Kasumi-1 (cell line): ENCODE measurements around the gene FPGS.
A peak's percentile ranks its signal among the peaks of the same experiment; 100 is the strongest.

Source experiments
- DNase-seq, 2 experiments: peaks; one replicate each; lab custom pipeline; 2025; lab: John Stamatoyannopoulos, UW

Gene FPGS

DNA sequence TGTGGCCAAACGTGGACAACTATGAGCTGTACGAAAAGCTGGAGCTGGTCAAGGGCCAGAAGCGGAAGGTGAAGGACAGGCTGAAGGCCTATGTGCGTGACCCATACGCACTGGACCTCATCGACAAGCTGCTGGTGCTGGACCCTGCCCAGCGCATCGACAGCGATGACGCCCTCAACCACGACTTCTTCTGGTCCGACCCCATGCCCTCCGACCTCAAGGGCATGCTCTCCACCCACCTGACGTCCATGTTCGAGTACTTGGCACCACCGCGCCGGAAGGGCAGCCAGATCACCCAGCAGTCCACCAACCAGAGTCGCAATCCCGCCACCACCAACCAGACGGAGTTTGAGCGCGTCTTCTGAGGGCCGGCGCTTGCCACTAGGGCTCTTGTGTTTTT is 13.5 kb upstream of the FPGS start:
- DNase-seq, result no peak

DNA sequence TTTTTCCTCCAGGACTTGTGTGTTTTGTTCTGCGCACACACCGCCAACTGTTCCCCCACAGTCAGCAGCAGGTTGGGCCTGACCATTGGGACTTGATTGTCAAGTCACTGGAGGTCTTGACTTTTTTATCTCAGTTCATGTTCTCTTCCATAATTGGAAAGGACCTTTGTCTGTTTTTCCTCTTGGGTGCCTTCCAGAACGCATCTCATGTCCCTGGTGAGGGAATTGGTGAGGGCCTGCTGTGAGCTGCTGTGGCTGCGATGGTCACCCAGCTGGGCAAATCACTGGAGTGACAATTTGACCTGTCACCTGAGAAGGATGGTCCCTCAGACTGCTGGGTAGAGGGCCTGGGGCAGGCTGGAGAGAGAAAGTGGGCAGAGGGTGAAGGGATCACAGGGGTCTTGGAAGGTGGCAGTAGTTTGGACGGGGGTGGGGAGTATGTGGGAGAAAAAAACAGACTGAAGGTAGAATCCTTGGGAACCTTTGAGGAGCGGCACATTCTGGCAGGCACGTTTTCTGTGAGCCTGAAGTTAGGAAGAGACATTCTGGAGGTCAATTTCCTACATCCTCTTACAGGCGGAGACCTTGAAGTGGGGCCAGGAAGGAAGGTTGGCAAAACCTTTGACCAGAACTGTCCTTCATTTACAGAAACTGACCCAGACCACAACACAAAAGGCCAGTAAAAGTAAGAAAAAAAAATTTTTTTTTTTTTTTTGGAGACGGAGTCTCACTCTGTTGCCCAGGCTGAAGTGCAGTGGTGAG is 12.4 kb upstream of the FPGS start:
- no peak for DNase-seq

DNA sequence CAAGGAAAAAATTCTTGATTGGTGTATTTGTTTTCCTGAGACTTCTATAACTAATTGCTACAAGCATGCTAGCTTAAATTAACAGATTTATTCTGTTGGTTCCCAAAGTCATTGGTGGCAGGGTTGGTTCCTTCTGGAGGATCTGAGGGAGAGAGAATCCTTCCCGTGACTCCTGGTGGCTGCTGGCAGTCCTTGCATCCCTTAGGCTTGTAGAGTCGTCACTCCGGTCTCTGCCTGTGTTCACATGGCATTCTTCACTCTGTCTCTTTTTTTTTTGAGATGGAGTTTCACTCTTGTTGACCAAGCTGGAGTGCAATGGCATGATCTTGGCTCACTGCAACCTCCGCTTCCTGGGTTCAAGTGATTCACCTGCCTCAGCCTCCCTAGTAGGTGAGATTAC is 11.6 kb upstream of the FPGS start:
- DNase-seq, result peak in 1 of 2 experiments; percentile 9

DNA sequence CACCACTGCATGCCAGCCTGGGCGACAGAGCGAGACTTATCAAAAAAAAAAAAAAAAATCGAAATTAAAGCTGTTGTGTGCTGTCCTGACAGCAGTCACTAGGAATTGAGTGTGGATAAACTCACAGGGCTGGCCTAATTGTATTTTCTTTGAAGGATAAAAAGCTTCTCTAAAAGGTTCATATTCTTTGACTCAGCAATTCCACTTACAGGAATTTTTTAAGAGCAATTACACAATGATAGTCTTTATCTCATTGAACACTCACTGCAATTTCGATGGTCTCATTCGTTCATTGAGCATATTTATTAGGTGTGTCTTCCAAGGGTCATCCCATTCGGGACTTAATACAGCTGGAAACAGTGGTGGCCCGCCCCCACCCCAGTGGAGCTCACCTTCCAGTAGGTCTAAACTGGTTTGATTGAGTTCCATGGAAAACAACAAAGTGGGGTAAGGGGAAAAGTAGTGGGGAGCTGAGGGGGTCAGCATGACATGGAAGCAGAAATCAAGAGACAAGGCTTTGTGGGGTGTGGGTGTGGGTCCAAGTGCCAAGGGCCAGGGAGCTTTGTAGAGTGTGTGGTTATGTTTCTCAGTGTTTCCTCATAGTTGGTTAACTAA is 10.2 kb upstream of the FPGS start:
- DNase-seq, result no peak

DNA sequence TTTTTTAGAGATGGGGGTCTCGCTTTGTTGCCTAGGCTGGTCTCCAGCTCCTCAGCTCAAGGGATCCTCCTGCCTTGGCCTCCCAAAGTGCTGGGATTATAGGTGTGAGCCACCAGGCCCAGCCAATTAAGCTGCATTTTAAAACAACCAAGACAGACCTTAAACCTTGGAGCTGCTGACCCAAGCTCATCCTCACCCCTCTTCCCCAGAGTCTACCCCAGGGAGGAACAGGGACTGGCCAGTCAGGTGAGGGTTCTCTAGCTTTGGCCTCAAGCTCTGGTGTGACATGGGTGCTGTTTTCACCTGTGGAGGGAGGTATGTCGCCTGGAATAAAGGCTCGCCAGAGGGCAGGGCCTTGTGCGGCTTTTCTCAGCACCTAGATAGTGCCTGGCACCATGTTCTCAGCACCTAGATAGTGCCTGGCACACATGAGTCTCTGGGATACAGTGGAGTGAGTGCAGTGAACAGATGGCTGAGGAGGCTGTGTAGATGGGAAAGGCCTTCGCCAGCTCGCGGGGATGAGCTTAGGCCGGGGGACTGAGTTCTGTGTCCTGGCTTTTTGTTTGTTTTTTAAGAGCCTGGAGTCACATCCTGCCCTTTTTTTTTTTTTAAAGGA is 9.5 kb upstream of the FPGS start:
- DNase-seq, result no peak

DNA sequence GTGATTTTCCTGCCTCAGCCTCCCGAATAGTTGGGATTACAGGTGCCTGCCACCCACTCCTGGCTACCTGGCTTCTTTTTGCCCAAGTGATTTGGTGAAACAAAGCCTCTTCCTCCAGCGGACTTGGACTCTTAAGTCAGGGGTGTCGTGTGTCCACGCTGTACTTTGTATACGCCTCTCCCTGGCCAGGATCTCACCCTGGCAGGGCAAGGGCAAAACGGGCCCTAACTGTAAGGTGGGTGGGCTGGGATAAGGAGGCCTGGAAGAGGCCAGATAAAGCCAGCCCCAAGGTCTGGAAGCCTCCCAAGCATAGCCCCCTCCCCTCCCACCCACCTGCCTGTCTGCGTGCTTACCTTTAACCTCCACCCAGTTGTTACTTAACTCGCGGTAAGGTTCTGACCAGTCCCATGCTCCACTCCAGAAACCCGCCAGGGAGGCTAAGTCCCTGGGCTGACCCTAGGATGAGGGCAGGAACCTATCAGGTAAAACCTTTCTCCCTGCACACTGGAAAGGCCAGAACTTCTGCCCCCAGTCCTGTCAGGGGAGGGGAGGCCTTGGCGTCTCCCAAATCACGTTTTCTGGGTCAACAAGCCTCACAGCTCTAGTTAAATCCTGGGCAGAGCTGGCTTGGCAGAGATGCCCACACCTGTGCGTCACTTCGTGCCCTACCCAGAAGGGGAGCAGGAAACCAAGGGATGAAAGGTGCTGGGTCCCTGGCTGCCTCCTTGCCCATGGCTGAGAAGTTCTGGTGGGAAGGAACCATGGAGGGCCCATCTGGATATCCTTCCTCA is 8.5 kb upstream of the FPGS start:
- no peak for DNase-seq

DNA sequence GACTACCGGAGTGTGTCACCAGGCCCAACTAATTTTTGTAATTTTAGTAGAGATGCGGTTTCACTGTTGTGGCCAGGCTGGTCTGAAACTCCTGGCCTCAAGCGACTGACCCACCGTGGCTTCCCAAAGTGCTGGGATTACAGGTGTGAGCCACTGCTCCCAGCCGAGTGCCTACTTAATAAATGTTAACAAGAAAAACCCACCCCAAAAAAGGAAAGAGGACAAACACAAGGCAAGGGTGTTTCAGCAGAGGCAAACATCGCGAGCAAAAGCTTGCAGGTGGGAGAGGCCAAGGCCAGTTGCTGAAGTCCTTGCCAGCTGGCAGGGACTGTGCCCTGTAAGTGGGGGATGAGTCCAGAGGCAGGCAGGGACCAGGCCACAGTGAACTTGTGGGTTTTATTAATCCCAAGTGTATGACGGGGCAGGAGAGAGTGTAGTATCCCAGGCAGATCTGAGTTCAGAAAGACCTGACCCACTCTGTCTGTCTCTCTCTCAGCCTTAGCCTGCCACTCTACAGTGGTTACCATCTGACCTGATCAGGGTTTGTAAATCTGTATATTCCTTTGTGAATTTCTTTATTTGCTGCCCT is 6.4 kb upstream of the FPGS start:
- no peak for DNase-seq

DNA sequence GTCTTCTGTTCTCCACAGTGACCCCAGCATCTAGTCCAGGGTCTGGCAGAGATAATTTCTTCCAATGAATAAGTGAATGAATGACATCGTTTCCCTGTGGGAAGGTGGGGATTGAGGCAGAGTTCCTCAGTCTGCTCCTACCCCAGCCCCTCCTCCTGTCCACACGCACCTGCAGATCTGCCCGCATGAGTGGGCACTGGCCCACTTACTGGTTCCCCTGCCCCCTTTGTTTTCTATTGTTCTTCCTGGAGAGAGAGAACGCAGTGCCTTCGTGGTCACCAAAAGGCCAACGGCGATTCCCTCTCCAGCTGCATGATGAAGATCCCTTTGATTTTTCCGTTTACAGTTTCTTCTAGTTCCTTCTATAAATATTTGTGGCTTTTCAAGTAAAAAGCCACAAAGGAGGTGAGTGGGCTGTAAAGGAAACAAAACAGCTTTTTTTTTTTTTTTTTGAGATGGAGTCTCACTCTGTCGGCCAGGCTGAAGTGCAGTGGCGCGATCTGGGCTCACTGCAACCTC is 5.8 kb upstream of the FPGS start:
- DNase-seq, result peak; percentile 46 to 50

DNA sequence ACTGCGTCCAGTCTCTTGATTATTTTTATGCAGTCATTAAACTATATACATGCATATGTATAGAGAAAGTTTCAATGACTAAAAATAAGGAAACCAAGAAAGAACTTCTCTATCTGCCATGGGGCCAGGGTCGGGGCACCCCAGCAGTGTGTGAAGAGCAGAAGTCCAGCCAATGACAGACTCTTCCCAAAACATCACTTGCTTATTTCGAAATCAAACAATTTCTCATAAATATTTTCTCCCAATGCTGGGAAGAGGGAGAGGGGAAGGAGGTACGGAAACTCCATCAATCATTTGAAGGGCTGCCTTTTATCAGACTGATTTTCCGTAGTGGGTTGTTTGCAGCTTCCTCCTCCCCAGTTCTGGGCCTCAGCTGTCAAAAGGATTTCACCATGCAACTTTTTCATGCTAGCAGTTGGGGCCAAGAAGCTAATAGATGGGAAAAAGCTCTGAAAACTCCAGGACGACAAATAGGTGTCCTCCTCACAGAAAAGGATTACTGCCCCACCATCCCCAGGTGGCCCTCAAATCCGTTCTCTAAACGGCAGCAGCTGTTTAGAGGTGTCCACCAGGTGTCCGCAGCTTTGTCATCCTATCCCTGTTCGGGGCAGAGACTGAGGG is 617 bp upstream of the FPGS start:
- DNase-seq, result peak; percentile 45 to 51

DNA sequence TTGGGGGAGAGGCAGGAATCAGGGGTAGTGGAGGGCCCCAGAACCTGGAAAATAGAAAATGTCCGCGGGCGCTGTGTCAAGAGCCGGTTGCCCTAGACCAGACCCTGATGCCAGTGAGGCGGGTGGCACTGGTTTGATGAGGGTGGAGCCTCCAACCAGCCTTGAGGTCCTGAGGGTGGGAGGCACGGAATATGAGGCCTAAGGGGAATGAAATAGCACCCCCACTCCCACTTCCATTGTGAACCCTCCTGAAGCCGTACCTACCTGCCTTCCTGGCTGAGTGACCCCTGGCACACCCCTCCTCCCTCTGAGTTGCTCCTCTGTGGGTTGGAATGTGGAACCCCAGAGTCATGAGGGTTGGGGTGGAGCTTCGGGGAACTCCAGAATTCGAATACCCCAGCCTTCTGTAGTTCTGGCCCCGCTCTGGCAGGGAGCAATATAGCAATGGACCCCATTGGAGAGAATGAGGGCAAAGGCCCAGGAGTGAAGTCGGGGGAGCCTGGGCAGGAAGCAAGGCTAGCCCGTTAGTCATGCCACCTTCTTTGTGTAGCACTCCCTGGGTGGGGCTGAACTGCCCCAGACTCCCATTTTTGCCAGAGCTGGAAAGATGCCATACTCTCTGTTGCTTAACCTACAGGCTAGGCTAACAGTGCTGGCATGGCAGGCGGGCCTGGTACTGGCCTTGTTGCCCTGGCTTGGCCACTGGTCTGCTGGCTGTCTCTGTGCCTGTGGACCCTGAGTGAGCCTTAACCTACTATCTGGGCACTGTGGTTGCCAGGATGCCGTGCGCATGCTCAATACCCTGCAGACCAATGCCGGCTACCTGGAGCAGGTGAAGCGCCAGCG is 1.0 kb downstream of the FPGS start:
- DNase-seq, result no peak

DNA sequence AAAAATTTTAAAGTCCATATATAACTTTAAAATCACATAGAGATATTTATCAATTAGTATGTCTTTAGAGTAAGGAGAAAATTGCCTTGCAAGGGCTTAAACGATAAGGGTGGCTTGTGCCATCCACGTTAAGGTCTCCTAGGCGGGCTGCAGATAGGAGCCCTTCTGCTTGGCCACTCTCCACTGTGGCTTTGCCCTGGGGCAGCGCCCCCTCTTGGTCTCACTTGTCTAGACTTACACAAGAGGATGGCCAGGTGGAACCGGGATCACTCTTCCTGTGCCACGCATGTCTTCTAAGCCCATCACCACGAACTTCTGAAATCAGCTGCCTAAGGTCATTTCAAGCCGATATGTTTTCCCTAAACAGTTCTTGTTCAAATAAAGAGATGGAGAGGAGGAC is 2.9 kb downstream of the FPGS start:
- peak; percentile 20 to 31 for DNase-seq

DNA sequence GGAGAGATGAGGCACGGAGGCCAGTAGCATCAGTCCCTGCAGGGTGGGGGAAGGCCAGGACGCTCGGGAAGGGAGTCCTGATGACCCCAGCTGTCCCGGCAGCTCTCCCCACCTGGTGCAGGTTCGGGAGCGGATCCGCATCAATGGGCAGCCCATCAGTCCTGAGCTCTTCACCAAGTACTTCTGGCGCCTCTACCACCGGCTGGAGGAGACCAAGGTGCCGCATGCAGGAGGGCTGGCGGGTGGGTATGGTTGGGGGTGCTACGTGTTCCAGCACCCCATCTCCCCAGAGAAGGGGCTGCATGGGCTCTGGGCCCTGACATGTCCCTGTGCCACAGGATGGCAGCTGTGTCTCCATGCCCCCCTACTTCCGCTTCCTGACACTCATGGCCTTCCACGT is 4.2 kb downstream of the FPGS start:
- no peak for DNase-seq

DNA sequence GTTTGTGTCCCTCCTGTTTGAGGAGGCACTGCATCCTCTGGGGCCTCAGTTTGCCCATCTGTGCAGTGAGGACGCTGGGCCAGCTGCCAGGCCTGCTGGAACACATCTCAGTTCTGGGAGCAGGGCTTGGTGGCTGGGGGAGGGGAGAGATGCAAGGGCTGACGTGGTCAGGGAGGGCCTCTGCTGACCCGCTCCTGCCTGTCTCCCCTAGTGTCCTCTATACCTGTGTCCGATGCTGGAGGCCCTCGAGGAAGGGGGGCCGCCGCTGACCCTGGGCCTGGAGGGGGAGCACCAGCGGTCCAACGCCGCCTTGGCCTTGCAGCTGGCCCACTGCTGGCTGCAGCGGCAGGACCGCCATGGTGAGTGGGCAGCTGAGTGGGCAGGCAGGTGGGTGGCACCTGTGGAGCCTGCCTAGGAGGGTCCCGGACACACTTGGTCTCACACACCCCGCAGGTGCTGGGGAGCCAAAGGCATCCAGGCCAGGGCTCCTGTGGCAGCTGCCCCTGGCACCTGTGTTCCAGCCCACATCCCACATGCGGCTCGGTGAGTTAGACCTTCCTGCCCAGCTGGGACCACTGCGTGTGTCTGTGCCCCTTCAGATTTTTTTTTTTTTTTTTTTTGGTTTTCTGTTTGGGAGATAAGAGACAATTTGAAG is 5.8 kb downstream of the FPGS start:
- DNase-seq, result no peak

DNA sequence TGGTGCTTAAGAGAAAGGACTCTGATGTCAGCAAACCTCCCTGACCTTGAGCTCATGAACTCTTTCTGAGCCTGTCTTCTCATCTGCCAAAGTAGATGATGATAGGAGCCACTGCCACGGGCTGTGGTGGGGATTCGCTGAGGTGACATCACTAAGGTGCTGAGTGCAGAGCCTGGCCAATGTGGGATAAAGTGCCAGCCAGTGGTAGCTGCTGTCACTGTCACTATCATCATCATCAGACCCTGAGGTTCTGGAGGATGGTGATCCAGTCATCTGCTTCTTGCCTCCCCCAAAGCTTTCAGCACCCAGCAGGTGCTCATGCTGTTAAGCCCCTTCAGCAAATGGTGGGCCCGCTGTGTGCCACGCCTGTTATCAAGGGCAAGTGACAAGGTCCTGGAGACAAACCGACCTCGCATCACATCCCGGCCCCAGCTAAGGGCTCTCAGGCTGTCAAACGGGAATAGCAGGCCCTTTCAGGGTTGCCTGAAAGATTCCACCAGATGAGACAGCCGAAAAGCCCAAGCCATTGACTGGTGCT is 6.4 kb downstream of the FPGS start:
- DNase-seq, result no peak

DNA sequence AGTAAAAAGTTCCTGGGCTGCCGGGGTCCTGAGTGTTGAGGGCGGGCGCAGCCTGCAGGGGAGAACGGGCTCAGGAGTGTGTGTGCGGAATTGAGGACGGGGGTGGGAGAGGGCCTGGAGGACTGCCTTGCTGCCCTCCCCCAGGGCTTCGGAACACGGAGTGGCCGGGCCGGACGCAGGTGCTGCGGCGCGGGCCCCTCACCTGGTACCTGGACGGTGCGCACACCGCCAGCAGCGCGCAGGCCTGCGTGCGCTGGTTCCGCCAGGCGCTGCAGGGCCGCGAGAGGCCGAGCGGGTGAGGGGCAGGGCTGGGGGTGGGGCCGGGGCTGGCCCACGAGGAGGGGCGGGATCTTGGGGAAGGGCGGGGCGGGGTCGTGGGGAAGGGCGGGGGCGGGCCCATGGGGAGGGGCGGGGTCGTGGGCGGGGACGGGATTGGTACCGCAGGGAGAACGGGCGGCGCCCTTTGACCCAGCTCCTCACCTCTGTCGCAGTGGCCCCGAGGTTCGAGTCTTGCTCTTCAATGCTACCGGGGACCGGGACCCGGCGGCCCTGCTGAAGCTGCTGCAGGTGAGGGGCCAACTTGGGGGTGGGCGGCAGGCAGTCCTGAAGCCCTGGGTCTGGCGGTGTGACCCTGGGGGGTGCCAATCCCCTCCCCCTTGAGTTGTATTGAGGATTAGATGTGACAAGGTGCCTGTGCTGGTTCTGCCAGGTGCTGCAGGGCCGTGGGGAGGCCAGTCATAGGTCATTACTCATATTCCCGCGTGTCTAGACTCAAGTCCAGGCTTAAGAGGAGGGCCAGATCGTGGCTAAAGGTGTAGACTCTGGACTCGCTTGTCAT is 7.1 kb downstream of the FPGS start:
- no peak for DNase-seq

DNA sequence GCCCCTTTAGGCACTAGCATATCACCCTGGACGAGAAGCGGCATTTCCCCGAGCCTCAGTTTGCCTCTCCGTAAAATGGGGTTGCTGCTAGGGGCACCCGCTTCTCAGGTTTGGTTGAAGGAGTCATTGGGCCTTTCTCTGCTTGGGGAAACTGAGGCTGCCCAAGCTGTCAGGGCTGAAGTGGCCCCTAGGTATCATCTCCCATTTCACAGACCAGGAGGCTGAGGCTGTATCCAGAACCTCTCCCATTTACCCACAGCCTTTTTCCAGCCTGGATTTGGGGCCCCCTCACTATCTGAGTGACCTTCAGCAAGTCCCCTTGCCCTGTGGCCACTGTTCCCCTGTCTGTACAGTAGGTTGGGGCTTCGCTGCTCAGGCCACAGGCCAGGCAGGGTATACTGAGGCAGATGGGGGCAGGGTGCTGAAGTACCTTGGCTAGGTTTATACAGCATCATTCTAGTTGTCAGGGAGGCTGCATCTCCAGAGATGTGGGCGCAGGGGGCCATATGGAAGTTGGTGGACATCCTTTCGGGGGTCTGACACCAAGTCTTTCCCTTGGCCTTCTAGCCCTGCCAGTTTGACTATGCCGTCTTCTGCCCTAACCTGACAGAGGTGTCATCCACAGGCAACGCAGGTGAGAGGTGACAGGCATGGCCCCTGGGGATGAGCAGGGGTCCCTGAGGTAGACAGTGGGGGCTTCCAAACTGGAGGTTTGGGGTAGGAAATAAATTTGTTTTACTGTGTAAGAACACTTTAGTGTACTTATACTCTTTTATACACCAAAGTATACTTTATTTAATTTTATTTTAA is 7.9 kb downstream of the FPGS start:
- DNase-seq, result no peak

DNA sequence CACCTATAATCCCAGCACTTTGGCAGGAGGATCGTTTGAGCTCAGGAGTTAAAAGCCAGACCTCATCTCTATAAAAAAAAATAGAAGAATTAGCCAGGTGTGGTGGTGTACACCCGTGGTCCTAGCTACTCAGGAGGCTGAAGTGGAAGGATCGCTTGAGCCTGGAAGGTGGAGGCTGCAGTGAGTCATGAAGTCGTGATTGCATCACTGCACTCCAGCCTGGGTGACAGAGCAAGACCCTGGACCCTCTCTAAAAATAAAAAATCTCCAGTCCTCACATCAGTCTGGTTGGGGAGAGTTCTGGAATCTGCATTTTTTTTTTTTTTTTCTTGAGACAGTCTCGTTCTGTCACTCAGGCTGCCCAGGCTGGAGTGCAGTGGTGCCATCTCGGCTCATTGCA is 9.3 kb downstream of the FPGS start:
- DNase-seq, result no peak
